ACC112 (cell line): ENCODE data around the gene SLC16A7.
A peak's percentile ranks its signal among the peaks of the same experiment; 100 is the strongest.

Experiments
- H2AFZ ChIP-seq: fragments of 200-600 bp; sonication (generic); one replicate; pipeline ENCODE4 v1.6.0; 2017; ENCODE audit warnings: antibody characterized with exemption, low read length; ENCODE audit not compliant: unreplicated experiment
- H3K27ac ChIP-seq: fragments of 200-600 bp; sonication (generic); 2 replicates; pipeline ENCODE4 v1.5.1; 2014; ENCODE audit warnings: low read depth, mild to moderate bottlenecking, antibody characterized with exemption, low read length, moderate library complexity
- H3K27me3 ChIP-seq: fragments of 200-600 bp; sonication (generic); 2 replicates; pipeline ENCODE4 v1.6.1; 2014; ENCODE audit warnings: mild to moderate bottlenecking, antibody characterized with exemption, low read length, moderate library complexity, mixed read lengths; ENCODE audit not compliant: insufficient read depth
- H3K36me3 ChIP-seq: fragments of 200-600 bp; sonication (generic); 2 replicates; pipeline ENCODE4 v1.6.1; 2016; ENCODE audit warnings: mild to moderate bottlenecking, antibody characterized with exemption, low read length, moderate library complexity, mixed read lengths; ENCODE audit not compliant: insufficient read depth
- H3K4me1 ChIP-seq: fragments of 200-600 bp; sonication (generic); one replicate; pipeline ENCODE4 v1.6.1; 2016; ENCODE audit warnings: low read length, mixed read lengths; ENCODE audit not compliant: insufficient read depth, unreplicated experiment, control insufficient read depth
- H3K4me3 ChIP-seq: fragments of 200-600 bp; sonication (generic); 2 replicates; pipeline ENCODE4 v1.5.1; 2014; ENCODE audit warnings: mild to moderate bottlenecking, low read depth, low read length
- H3K79me2 ChIP-seq: fragments of 200-600 bp; sonication (generic); one replicate; pipeline ENCODE4 v1.6.0; 2016; ENCODE audit warnings: low read length; ENCODE audit not compliant: control insufficient read depth, unreplicated experiment, insufficient read depth

The SLC16A7 gene

GRCh38 chr12:59649203-59649602 is 53.4 kb downstream of the SLC16A7 start:
- H3K79me2 ChIP-seq, result no peaks in the 10 kb centered on the region
- H3K27me3 ChIP-seq, result no peaks in the 10 kb centered on the region
- H3K4me1 ChIP-seq, result peaks cover 12% of the 10 kb centered on the region
- H3K27ac ChIP-seq, result no peak overlapping the region
- H3K4me3 ChIP-seq, result no peak overlapping the region
- H3K36me3 ChIP-seq, result no peaks in the 10 kb centered on the region; the same call in 1 of the 2 replicates
- no peak overlapping the region for H2AFZ ChIP-seq

GRCh38 chr12:59650588-59651228 is 54.9 kb downstream of the SLC16A7 start:
- Histone ChIP-seq H3K4me3 (no peak overlapping the region), H2AFZ (no peak overlapping the region), H3K27ac (peak overlapping the region; percentile 44), H3K4me1 (peaks cover 12% of the 10 kb centered on the region), H3K27me3 (no peaks in the 10 kb centered on the region), H3K36me3 (peaks cover 2% of the 10 kb centered on the region; the same call in 1 of the 2 replicates), H3K79me2 (no peaks in the 10 kb centered on the region)

GRCh38 chr12:59651229-59651920 is 55.5 kb downstream of the SLC16A7 start:
- Histone ChIP-seq H3K79me2 (no peaks in the 10 kb centered on the region), H3K4me1 (peaks cover 12% of the 10 kb centered on the region), H3K27me3 (no peaks in the 10 kb centered on the region), H3K27ac (peak overlapping the region; percentile 44), H3K36me3 (peaks cover 4% of the 10 kb centered on the region; the same call in 1 of the 2 replicates), H2AFZ (peak overlapping the region; percentile 11), H3K4me3 (peak overlapping the region; percentile 5; the same call in 1 of the 2 replicates)

- Histone ChIP-seq H2AFZ (no peak overlapping the region), H3K36me3 (peaks cover 4% of the 10 kb centered on the region; the same call in 1 of the 2 replicates), H3K4me1 (peaks cover 12% of the 10 kb centered on the region), H3K4me3 (no peak overlapping the region), H3K27me3 (no peaks in the 10 kb centered on the region), H3K79me2 (no peaks in the 10 kb centered on the region), H3K27ac (peak overlapping the region; percentile 44)
Observed at GRCh38 chr12:59652130-59652529, 56.3 kb downstream of the SLC16A7 start.

GRCh38 chr12:59654061-59654460 is 58.2 kb downstream of the SLC16A7 start:
- Histone ChIP-seq H3K27me3 (no peaks in the 10 kb centered on the region), H3K27ac (no peak overlapping the region), H3K4me1 (peaks cover 12% of the 10 kb centered on the region), H2AFZ (no peak overlapping the region), H3K4me3 (no peak overlapping the region), H3K36me3 (peaks cover 4% of the 10 kb centered on the region; the same call in 1 of the 2 replicates), H3K79me2 (no peaks in the 10 kb centered on the region)

GRCh38 chr12:59657266-59657665 is 61.4 kb downstream of the SLC16A7 start:
- H3K4me1 ChIP-seq, result no peaks in the 10 kb centered on the region
- peaks cover 4% of the 10 kb centered on the region; the same call in 1 of the 2 replicates for H3K36me3 ChIP-seq
- no peak overlapping the region for H3K27ac ChIP-seq
- H3K27me3 ChIP-seq, result no peaks in the 10 kb centered on the region
- no peaks in the 10 kb centered on the region for H3K79me2 ChIP-seq
- no peak overlapping the region for H2AFZ ChIP-seq
- H3K4me3 ChIP-seq, result no peak overlapping the region

GRCh38 chr12:59657711-59658110 is 61.9 kb downstream of the SLC16A7 start:
- no peaks in the 10 kb centered on the region for H3K27me3 ChIP-seq
- no peak overlapping the region for H3K4me3 ChIP-seq
- H3K79me2 ChIP-seq, result no peaks in the 10 kb centered on the region
- no peaks in the 10 kb centered on the region for H3K4me1 ChIP-seq
- H3K36me3 ChIP-seq, result peaks cover 4% of the 10 kb centered on the region; the same call in 1 of the 2 replicates
- H2AFZ ChIP-seq, result no peak overlapping the region
- no peak overlapping the region for H3K27ac ChIP-seq

GRCh38 chr12:59660148-59660547 is 64.3 kb downstream of the SLC16A7 start:
- no peak overlapping the region for H2AFZ ChIP-seq
- no peak overlapping the region for H3K27ac ChIP-seq
- H3K4me1 ChIP-seq, result no peaks in the 10 kb centered on the region
- no peaks in the 10 kb centered on the region for H3K27me3 ChIP-seq
- H3K36me3 ChIP-seq, result peaks cover 4% of the 10 kb centered on the region; the same call in 1 of the 2 replicates
- H3K79me2 ChIP-seq, result no peaks in the 10 kb centered on the region
- H3K4me3 ChIP-seq, result no peak overlapping the region

GRCh38 chr12:59660921-59661597 is 65.2 kb downstream of the SLC16A7 start:
- H3K79me2 ChIP-seq, result no peaks in the 10 kb centered on the region
- no peak overlapping the region for H3K27ac ChIP-seq
- H3K4me1 ChIP-seq, result no peaks in the 10 kb centered on the region
- H2AFZ ChIP-seq, result no peak overlapping the region
- H3K36me3 ChIP-seq, result no peaks in the 10 kb centered on the region
- H3K27me3 ChIP-seq, result no peaks in the 10 kb centered on the region
- no peak overlapping the region for H3K4me3 ChIP-seq

- Histone ChIP-seq H3K27ac (no peak overlapping the region), H3K79me2 (no peaks in the 10 kb centered on the region), H3K36me3 (no peaks in the 10 kb centered on the region), H3K27me3 (no peaks in the 10 kb centered on the region), H2AFZ (no peak overlapping the region), H3K4me3 (no peak overlapping the region), H3K4me1 (no peaks in the 10 kb centered on the region)
Observed at GRCh38 chr12:59664495-59664894, 68.7 kb downstream of the SLC16A7 start.
